ENCODE measurements around the gene GPLD1. TPM values are rescaled to one million over a fixed set of nuclear protein-coding genes. Genes with fewer than 3 reads are reported as not detected.

GPLD1 gene
- total RNA-seq, 5 donors from 2014 or later (not counting 1 experiment from before 2014, with no cell fraction given): 0.50 to 1.5 (median 1.4) TPM

DNA sequence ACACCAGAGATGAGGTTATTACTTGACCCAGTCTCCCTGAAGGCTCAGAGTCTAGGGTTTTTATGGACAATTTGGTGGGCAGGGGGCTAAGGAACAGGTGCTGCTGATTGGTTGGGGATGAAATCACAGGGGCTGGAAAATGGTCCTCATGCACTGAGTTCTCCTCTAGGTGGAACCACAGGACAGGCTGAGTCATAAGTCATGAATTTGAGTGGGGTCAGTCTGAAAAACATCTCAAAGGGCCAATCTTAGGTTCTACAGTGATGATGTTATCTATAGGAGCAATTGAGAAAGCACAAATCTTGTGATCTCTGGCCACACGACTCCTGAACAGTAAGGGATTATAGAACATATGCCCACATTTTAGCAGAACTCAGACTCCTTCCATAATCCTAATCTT lies 92.6 kb downstream of the GPLD1 start:
- Histone ChIP-seq H3K4me3 (ENCODE audit: control insufficient read depth in 1 of 2, extremely low read depth in 1 of 2, low read length in 1 of 2) (no peak overlapping the region), H3K36me3 (ENCODE audit: control insufficient read depth in 2 of 2, extremely low read depth in 1 of 2, insufficient read depth in 1 of 2, low read length in 1 of 2) (no peaks in the 10 kb centered on the region), H3K27ac (ENCODE audit: low read length) (no peak overlapping the region), H3K9me3 (no peaks in the 10 kb centered on the region), H3K27me3 (replicated peaks in 1 of 2; ENCODE audit: control insufficient read depth in 2 of 2, extremely low read depth in 1 of 2, insufficient read depth in 2 of 2, low read length in 1 of 2) (peaks cover 2 to 16% of the 10 kb centered on the region in 2 experiments), H3K4me1 (ENCODE audit: control insufficient read depth in 1 of 2, extremely low read depth in 1 of 2, insufficient read depth in 2 of 2, low read length in 2 of 2) (no peaks in the 10 kb centered on the region)
- Mint-ChIP-seq H3K36me3 (no peaks in the 10 kb centered on the region), H3K4me1 (no peaks in the 10 kb centered on the region), H3K9me3 (peaks cover 0 to 2% (median 0%) of the 10 kb centered on the region in 3 donors), H3K4me3 (no peak overlapping the region), H3K27ac (no peak overlapping the region), H3K27me3 (peaks cover 39 to 45% of the 10 kb centered on the region in 2 donors)
- ChIA-PET POLR2A (no interaction called here), CTCF (no interaction called here)
- ATAC-seq (replicated peaks in 1 of 4) (no peak), DNase-seq (no peak)
- no CpG with 5 or more reads among the region's 1 CpG for whole genome bisulfite sequencing (ENCODE audit: insufficient coverage)

DNA sequence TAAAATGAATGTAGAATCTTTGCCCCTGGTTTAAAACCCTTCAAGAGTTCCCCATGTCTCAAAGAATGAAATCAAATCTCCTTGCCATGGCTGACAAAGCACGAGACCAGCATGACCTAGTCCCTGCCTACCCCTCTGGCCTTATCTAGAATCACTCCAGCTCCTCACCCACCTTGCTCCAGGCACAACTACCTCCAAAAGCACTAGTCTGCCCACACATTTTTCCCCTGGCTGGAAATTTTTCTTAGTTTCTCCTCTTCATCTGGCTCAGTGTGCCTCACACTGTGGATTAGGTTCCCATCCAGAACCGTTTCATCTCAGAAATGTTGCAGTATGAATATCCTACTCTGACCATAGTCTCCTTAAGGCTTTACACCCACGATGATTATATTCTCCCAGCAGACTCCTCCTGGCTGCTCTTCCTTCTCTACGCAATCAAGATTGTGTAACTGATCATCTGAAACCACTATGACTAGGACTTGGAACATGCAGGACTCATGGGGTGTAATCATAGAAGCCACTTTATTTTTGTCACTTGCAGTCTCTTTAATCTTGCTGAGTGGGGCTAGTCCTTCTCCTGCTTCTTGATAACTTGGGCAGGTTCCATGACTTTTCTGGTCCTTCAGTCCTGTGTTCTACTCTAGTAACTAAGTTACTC lies 94.5 kb downstream of the GPLD1 start:
- Histone ChIP-seq H3K27me3 (replicated peaks in 1 of 2; ENCODE audit: control insufficient read depth in 2 of 2, extremely low read depth in 1 of 2, insufficient read depth in 2 of 2, low read length in 1 of 2) (peaks cover 2 to 15% of the 10 kb centered on the region in 2 experiments), H3K4me3 (ENCODE audit: control insufficient read depth in 1 of 2, extremely low read depth in 1 of 2, low read length in 1 of 2) (no peak overlapping the region), H3K4me1 (ENCODE audit: control insufficient read depth in 1 of 2, extremely low read depth in 1 of 2, insufficient read depth in 2 of 2, low read length in 2 of 2) (no peaks in the 10 kb centered on the region), H3K27ac (ENCODE audit: low read length) (no peak overlapping the region), H3K9me3 (no peaks in the 10 kb centered on the region), H3K36me3 (ENCODE audit: control insufficient read depth in 2 of 2, extremely low read depth in 1 of 2, insufficient read depth in 1 of 2, low read length in 1 of 2) (no peaks in the 10 kb centered on the region)
- Mint-ChIP-seq H3K9me3 (peaks cover 0 to 2% (median 0%) of the 10 kb centered on the region in 3 donors), H3K4me1 (no peaks in the 10 kb centered on the region), H3K27ac (no peak overlapping the region), H3K27me3 (peaks cover 31 to 39% of the 10 kb centered on the region in 2 donors), H3K36me3 (no peaks in the 10 kb centered on the region), H3K4me3 (no peak overlapping the region)
- WGBS (ENCODE audit: insufficient coverage): 78% methylated on average over 4 of the region's 4 CpGs
- ChIA-PET CTCF (no interaction called here), POLR2A (no interaction called here)
- DNase-seq: no peak
- no peak for ATAC-seq (replicated peaks in 1 of 4)

- H3K4me1 ChIP-seq (ENCODE audit: control insufficient read depth in 1 of 2, extremely low read depth in 1 of 2, insufficient read depth in 2 of 2, low read length in 2 of 2): no peaks in the 10 kb centered on the region
- no peak overlapping the region for H3K4me3 Mint-ChIP-seq
- no peak overlapping the region for H3K27ac ChIP-seq (ENCODE audit: low read length)
- no peaks in the 10 kb centered on the region for H3K36me3 Mint-ChIP-seq
- WGBS (ENCODE audit: insufficient coverage): 100% methylated on average over 1 of the region's 2 CpGs
- H3K36me3 ChIP-seq (ENCODE audit: control insufficient read depth in 2 of 2, extremely low read depth in 1 of 2, insufficient read depth in 1 of 2, low read length in 1 of 2): no peaks in the 10 kb centered on the region
- no peak for DNase-seq
- no peaks in the 10 kb centered on the region for H3K4me1 Mint-ChIP-seq
- peaks cover 24 to 32% of the 10 kb centered on the region in 2 donors for H3K27me3 Mint-ChIP-seq
- H3K4me3 ChIP-seq (ENCODE audit: control insufficient read depth in 1 of 2, extremely low read depth in 1 of 2, low read length in 1 of 2): no peak overlapping the region
- H3K27me3 ChIP-seq (replicated peaks in 1 of 2; ENCODE audit: control insufficient read depth in 2 of 2, extremely low read depth in 1 of 2, insufficient read depth in 2 of 2, low read length in 1 of 2): peaks cover 0 to 12% of the 10 kb centered on the region in 2 experiments
- POLR2A ChIA-PET: no interaction called here
- CTCF ChIA-PET: no interaction called here
- no peaks in the 10 kb centered on the region for H3K9me3 ChIP-seq
- no peak for ATAC-seq (replicated peaks in 1 of 4)
- H3K9me3 Mint-ChIP-seq: peaks cover 0 to 2% (median 0%) of the 10 kb centered on the region in 3 donors
- no peak overlapping the region for H3K27ac Mint-ChIP-seq
These were observed 95.2 kb downstream of the GPLD1 start for GRCh38 chr6:24394061-24394779.

- ChIA-PET POLR2A (no interaction called here), CTCF (no interaction called here)
- no peak for ATAC-seq (replicated peaks in 1 of 4)
- Mint-ChIP-seq H3K27me3 (peaks cover 8 to 16% of the 10 kb centered on the region in 2 donors), H3K9me3 (peaks cover 0 to 2% (median 0%) of the 10 kb centered on the region in 3 donors), H3K27ac (no peak overlapping the region), H3K4me1 (no peaks in the 10 kb centered on the region), H3K4me3 (no peak overlapping the region), H3K36me3 (no peaks in the 10 kb centered on the region)
- Histone ChIP-seq H3K36me3 (ENCODE audit: control insufficient read depth in 2 of 2, extremely low read depth in 1 of 2, insufficient read depth in 1 of 2, low read length in 1 of 2) (no peaks in the 10 kb centered on the region), H3K27ac (ENCODE audit: low read length) (no peak overlapping the region), H3K4me3 (ENCODE audit: control insufficient read depth in 1 of 2, extremely low read depth in 1 of 2, low read length in 1 of 2) (no peak overlapping the region), H3K4me1 (ENCODE audit: control insufficient read depth in 1 of 2, extremely low read depth in 1 of 2, insufficient read depth in 2 of 2, low read length in 2 of 2) (no peaks in the 10 kb centered on the region), H3K27me3 (replicated peaks in 1 of 2; ENCODE audit: control insufficient read depth in 2 of 2, extremely low read depth in 1 of 2, insufficient read depth in 2 of 2, low read length in 1 of 2) (peaks cover 0 to 6% of the 10 kb centered on the region in 2 experiments), H3K9me3 (no peaks in the 10 kb centered on the region)
- no peak for DNase-seq
- no CpG with 5 or more reads among the region's 2 CpGs for WGBS (ENCODE audit: insufficient coverage)
These were observed 97.5 kb downstream of the GPLD1 start for GRCh38 chr6:24391756-24392405.

- no peak overlapping the region for H3K27ac Mint-ChIP-seq
- no peaks in the 10 kb centered on the region for H3K9me3 ChIP-seq
- ChIA-PET POLR2A (no interaction called here), CTCF (no interaction called here)
- H3K36me3 Mint-ChIP-seq: no peaks in the 10 kb centered on the region
- H3K27ac ChIP-seq (ENCODE audit: low read length): no peak overlapping the region
- H3K4me1 Mint-ChIP-seq: no peaks in the 10 kb centered on the region
- no peak for DNase-seq
- H3K4me1 ChIP-seq (ENCODE audit: control insufficient read depth in 1 of 2, extremely low read depth in 1 of 2, insufficient read depth in 2 of 2, low read length in 2 of 2): no peaks in the 10 kb centered on the region
- ATAC-seq (replicated peaks in 1 of 4): no peak
- peaks cover 0 to 10% of the 10 kb centered on the region in 2 experiments for H3K27me3 ChIP-seq (replicated peaks in 1 of 2; ENCODE audit: control insufficient read depth in 2 of 2, extremely low read depth in 1 of 2, insufficient read depth in 2 of 2, low read length in 1 of 2)
- WGBS (ENCODE audit: insufficient coverage): no CpG with 5 or more reads among the region's 2 CpGs
- no peak overlapping the region for H3K4me3 Mint-ChIP-seq
- no peaks in the 10 kb centered on the region for H3K9me3 Mint-ChIP-seq
- H3K27me3 Mint-ChIP-seq: peaks cover 2 to 10% of the 10 kb centered on the region in 2 donors
- H3K4me3 ChIP-seq (ENCODE audit: control insufficient read depth in 1 of 2, extremely low read depth in 1 of 2, low read length in 1 of 2): no peak overlapping the region
- H3K36me3 ChIP-seq (ENCODE audit: control insufficient read depth in 2 of 2, extremely low read depth in 1 of 2, insufficient read depth in 1 of 2, low read length in 1 of 2): no peaks in the 10 kb centered on the region
These were observed 98.2 kb downstream of the GPLD1 start for GRCh38 chr6:24391208-24391607.

GRCh38 chr6:24387818-24388217 lies 101.6 kb downstream of the GPLD1 start:
- H3K4me1 Mint-ChIP-seq: no peaks in the 10 kb centered on the region
- WGBS (ENCODE audit: insufficient coverage): no CpG with 5 or more reads among the region's 1 CpG
- Histone ChIP-seq H3K36me3 (ENCODE audit: control insufficient read depth in 2 of 2, extremely low read depth in 1 of 2, insufficient read depth in 1 of 2, low read length in 1 of 2) (no peaks in the 10 kb centered on the region), H3K4me1 (ENCODE audit: control insufficient read depth in 1 of 2, extremely low read depth in 1 of 2, insufficient read depth in 2 of 2, low read length in 2 of 2) (no peaks in the 10 kb centered on the region), H3K9me3 (no peaks in the 10 kb centered on the region), H3K27me3 (replicated peaks in 1 of 2; ENCODE audit: control insufficient read depth in 2 of 2, extremely low read depth in 1 of 2, insufficient read depth in 2 of 2, low read length in 1 of 2) (peaks cover 0 to 10% of the 10 kb centered on the region in 2 experiments), H3K27ac (ENCODE audit: low read length) (no peak overlapping the region), H3K4me3 (ENCODE audit: control insufficient read depth in 1 of 2, extremely low read depth in 1 of 2, low read length in 1 of 2) (no peak overlapping the region)
- peaks cover 9 to 15% of the 10 kb centered on the region in 2 donors for H3K27me3 Mint-ChIP-seq
- H3K27ac Mint-ChIP-seq: no peak overlapping the region
- H3K36me3 Mint-ChIP-seq: no peaks in the 10 kb centered on the region
- DNase-seq: no peak
- ChIA-PET POLR2A (no interaction called here), CTCF (no interaction called here)
- no peak overlapping the region for H3K4me3 Mint-ChIP-seq
- H3K9me3 Mint-ChIP-seq: no peaks in the 10 kb centered on the region
- no peak for ATAC-seq (replicated peaks in 1 of 4)
